ENCODE results near the gene GLP1R. TPM values are rescaled to one million over a fixed set of nuclear protein-coding genes. Genes with fewer than 3 reads are reported as not detected.

The GLP1R gene
- total RNA-seq, 1 experiment from 2014 or later = not detected

GRCh38 chr6:39043776-39044175 lies 4.8 kb upstream of the GLP1R start:
- Histone ChIP-seq H3K9me2 (ENCODE audit: insufficient read depth) (no peaks in the 10 kb centered on the region), H3K27me3 (ENCODE audit: insufficient read depth, low read length) (peaks cover 27% of the 10 kb centered on the region), H3K4me3 (replicated peaks in 1 of 2; ENCODE audit: low read depth in 1 of 2, low read length in 2 of 2) (no peak overlapping the region), H2AFZ (ENCODE audit: low read depth, low read length, poor library complexity, severe bottlenecking) (no peak overlapping the region), H4K20me1 (ENCODE audit: insufficient read depth) (no peaks in the 10 kb centered on the region), H3K9ac (ENCODE audit: low read length) (no peak overlapping the region), H3K4me1 (ENCODE audit: control insufficient read depth in 1 of 2, insufficient read depth in 2 of 2, low read length in 2 of 2) (no peaks in the 10 kb centered on the region), H3K36me3 (ENCODE audit: control insufficient read depth in 1 of 2, insufficient read depth in 2 of 2, low read length in 2 of 2) (no peaks in the 10 kb centered on the region), H3K27ac (ENCODE audit: low read depth, low read length) (no peak overlapping the region), H3K4me2 (ENCODE audit: low read length) (no peak overlapping the region), H3K79me2 (ENCODE audit: insufficient read depth, low read length) (no peaks in the 10 kb centered on the region), H3K9me3 (ENCODE audit: control insufficient read depth in 1 of 2, insufficient read depth in 1 of 2, low read depth in 1 of 2, low read length in 2 of 2) (no peaks in the 10 kb centered on the region)
- ATAC-seq = no peak
- TF ChIP-seq RAD21 (IDR thresholded peaks at IDR 0.05; ENCODE audit: low read depth) (no peak), POLR2A (IDR thresholded peaks at IDR 0.05; ENCODE audit: borderline replicate concordance, extremely low read depth, insufficient read depth, insufficient read length) (no peak), EGR1 (IDR thresholded peaks at IDR 0.05; ENCODE audit: low read depth) (no peak), SRF (IDR thresholded peaks at IDR 0.05; ENCODE audit: low read depth) (no peak), POLR2AphosphoS5 (IDR thresholded peaks at IDR 0.05; ENCODE audit: low read depth, low read length) (no peak), FOSL1 (IDR thresholded peaks at IDR 0.05; ENCODE audit: low read depth) (no peak), REST (IDR thresholded peaks at IDR 0.05; ENCODE audit: low read depth) (no peak), ZBTB33 (IDR thresholded peaks at IDR 0.05; ENCODE audit: extremely low read depth, insufficient replicate concordance, low read length) (no peak), TCF7L2 (IDR thresholded peaks at IDR 0.05; ENCODE audit: borderline replicate concordance, extremely low read depth, insufficient read depth, insufficient read length) (no peak), CBX3 (IDR thresholded peaks at IDR 0.05; ENCODE audit: low read depth) (no peak), ELF1 (IDR thresholded peaks at IDR 0.05; ENCODE audit: borderline replicate concordance, low read depth) (no peak)
- ChIA-PET RAD21 (ENCODE audit: low non-redundant PET in 1 of 2, low total read pairs in 2 of 2, uncharacterized antibody in 2 of 2, unreplicated experiment in 2 of 2) (no interaction called here), POLR2A (no interaction called here), CTCF (no interaction called here)
- intact Hi-C loops (cut with micrococcal nuclease) = no loop called here
- no TSS peak for BruUV-seq (replicated peaks)
- no peak for DNase-seq (ENCODE audit: low read depth, low spot score)
